ENCODE measurements around the gene FDXACB1. TPM values are rescaled to one million over a fixed set of nuclear protein-coding genes. Genes with fewer than 3 reads are reported as not detected.

Gene FDXACB1
- total RNA-seq, 1 donor from 2014 or later: 1.6 TPM

DNA sequence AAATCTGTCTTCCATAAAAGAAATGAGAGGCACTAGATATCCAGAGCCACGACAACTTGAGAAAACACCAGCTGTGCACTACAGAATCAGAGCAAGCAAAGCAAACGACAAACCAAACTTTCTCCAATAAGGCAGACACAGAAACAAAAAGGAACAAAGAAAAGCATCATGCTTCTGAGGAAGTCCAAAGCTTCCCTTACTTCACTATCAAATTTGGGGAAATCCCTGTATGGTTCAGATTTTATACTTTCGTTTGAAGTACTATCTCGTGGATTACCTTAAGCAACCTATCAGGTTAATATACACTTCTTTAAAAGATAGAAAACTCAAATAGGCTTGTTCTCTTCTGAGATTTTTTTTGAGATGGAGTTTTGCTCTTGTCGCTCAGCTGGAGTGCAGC is 35.3 kb downstream of the FDXACB1 start:
- peaks cover 34% of the 10 kb centered on the region for H3K4me1 Mint-ChIP-seq (ENCODE audit: low read depth)
- H3K27me3 Mint-ChIP-seq (ENCODE audit: low read depth): no peaks in the 10 kb centered on the region
- DNase-seq (ENCODE audit: low spot score): no peak
- H3K36me3 Mint-ChIP-seq (ENCODE audit: low read depth): peaks cover 6% of the 10 kb centered on the region
- TF ChIP-seq, protein P1, sequence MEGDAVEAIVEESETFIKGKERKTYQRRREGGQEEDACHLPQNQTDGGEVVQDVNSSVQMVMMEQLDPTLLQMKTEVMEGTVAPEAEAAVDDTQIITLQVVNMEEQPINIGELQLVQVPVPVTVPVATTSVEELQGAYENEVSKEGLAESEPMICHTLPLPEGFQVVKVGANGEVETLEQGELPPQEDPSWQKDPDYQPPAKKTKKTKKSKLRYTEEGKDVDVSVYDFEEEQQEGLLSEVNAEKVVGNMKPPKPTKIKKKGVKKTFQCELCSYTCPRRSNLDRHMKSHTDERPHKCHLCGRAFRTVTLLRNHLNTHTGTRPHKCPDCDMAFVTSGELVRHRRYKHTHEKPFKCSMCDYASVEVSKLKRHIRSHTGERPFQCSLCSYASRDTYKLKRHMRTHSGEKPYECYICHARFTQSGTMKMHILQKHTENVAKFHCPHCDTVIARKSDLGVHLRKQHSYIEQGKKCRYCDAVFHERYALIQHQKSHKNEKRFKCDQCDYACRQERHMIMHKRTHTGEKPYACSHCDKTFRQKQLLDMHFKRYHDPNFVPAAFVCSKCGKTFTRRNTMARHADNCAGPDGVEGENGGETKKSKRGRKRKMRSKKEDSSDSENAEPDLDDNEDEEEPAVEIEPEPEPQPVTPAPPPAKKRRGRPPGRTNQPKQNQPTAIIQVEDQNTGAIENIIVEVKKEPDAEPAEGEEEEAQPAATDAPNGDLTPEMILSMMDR (IDR thresholded peaks at IDR 0.05): no peak
- H3K27ac Mint-ChIP-seq (ENCODE audit: unreplicated experiment): no peak overlapping the region
- no peak overlapping the region for H3K4me3 Mint-ChIP-seq (ENCODE audit: unreplicated experiment)
- H3K9me3 Mint-ChIP-seq (ENCODE audit: low read depth): no peaks in the 10 kb centered on the region

DNA sequence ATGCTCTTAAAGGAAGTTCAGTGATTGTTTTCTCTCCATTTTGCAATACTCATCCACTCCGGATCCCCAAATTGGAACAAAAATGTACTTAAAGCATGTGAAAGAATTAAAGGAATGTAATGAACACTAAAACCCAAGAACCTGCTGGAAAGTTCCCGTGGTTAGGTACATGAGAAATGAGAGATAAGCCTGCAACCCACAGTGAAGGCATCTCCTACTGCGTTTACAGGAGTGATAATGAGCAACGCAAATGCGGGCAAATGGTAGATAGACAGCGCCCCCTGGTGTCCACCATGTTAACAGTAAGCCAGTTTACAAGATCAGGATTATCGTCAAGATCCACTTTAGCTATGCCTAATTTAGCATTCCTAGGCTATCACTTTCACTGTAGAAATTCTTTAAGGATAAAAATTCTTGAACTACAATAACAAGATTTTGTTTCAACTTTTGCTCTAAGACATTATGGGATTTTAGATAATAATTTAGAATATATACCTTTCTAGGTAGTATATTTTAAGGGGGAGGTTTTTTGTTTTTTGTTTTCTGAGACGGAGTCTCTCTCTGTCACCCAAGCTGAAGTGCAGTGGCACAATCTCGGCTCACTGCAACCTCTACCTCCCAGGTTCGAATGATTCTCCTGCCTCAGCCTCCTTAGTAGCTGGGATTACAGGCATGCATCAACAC is 37.5 kb downstream of the FDXACB1 start:
- TF ChIP-seq, protein P1 (IDR thresholded peaks at IDR 0.05): peak; percentile 97
- Mint-ChIP-seq H3K36me3 (ENCODE audit: low read depth) (peaks cover 14% of the 10 kb centered on the region), H3K4me3 (ENCODE audit: unreplicated experiment) (no peak overlapping the region), H3K27me3 (ENCODE audit: low read depth) (no peaks in the 10 kb centered on the region), H3K9me3 (ENCODE audit: low read depth) (no peaks in the 10 kb centered on the region), H3K4me1 (ENCODE audit: low read depth) (peaks cover 20% of the 10 kb centered on the region), H3K27ac (ENCODE audit: unreplicated experiment) (peak overlapping the region; percentile 69)
- no peak for DNase-seq (ENCODE audit: low spot score)

DNA sequence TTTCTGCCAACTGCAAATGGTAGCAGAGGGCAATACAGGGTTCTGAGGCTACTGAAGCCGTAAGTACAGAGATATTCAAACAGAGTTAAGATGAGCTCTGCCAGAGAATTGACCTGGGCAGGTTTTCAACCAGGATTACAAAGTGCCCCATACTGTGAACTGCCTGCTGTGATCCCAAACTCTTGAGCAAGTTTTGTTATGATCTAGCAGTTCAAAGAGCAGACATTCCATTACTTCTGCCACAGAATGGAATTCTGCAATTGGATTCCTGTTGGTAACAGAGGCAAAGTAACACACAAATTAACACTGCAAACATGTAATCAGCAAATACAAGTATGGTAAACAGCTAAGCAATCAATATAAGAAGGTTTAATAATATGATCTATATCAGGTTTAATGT is 38.8 kb downstream of the FDXACB1 start:
- DNase-seq (ENCODE audit: low spot score): no peak
- H3K27ac Mint-ChIP-seq (ENCODE audit: unreplicated experiment): no peak overlapping the region
- no peaks in the 10 kb centered on the region for H3K27me3 Mint-ChIP-seq (ENCODE audit: low read depth)
- H3K36me3 Mint-ChIP-seq (ENCODE audit: low read depth): peaks cover 22% of the 10 kb centered on the region
- TF ChIP-seq, protein P1 (IDR thresholded peaks at IDR 0.05): no peak
- no peak overlapping the region for H3K4me3 Mint-ChIP-seq (ENCODE audit: unreplicated experiment)
- peaks cover 17% of the 10 kb centered on the region for H3K4me1 Mint-ChIP-seq (ENCODE audit: low read depth)
- no peaks in the 10 kb centered on the region for H3K9me3 Mint-ChIP-seq (ENCODE audit: low read depth)

DNA sequence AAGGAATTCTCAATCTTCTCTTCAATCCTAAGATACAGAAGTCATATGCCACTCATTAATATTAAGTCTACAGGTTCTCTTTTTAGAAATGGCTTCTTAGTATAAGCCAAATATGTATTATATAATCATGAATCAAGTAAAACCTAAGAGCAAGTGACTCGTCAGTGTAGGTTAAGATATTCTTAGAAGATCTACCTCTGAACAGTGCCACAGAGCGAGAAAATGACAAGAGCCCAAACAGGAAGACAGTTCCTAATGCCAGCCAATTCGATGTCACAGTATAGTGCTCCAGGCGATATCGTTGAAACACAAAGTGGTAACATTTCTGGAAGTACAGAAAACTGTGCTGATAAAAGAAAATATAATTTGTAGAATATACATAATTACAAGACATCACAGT is 40.9 kb downstream of the FDXACB1 start:
- no peak for DNase-seq (ENCODE audit: low spot score)
- Mint-ChIP-seq H3K4me3 (ENCODE audit: unreplicated experiment) (no peak overlapping the region), H3K9me3 (ENCODE audit: low read depth) (no peaks in the 10 kb centered on the region), H3K4me1 (ENCODE audit: low read depth) (peaks cover 17% of the 10 kb centered on the region), H3K27ac (ENCODE audit: unreplicated experiment) (no peak overlapping the region), H3K36me3 (ENCODE audit: low read depth) (peaks cover 17% of the 10 kb centered on the region), H3K27me3 (ENCODE audit: low read depth) (no peaks in the 10 kb centered on the region)
- TF ChIP-seq, protein P1 (IDR thresholded peaks at IDR 0.05): no peak

DNA sequence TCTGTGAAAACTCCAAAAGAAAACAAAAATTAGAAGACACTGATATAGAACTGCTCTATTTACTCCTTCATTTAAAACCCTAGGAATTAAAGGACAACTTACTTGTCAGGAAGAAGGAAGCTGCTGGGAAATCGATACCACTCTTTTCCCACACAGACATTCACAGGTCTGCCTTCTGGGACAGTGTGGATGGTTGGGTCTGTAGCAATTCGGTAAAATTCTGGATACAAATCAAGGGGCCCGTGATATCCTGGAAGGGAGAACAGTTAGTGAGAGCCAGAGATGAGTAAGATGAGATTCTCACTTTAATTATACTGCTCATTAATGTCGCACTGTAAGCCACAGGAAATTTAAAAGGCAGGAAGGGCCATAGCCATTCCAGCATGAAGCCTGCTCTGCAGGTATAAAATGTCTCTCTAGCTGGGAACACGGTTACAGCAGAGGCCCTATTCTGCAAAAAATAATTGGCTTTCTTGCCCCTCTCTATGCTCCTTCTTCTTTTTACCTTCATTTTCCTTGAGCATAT is 41.5 kb downstream of the FDXACB1 start:
- H3K27me3 Mint-ChIP-seq (ENCODE audit: low read depth): no peaks in the 10 kb centered on the region
- H3K27ac Mint-ChIP-seq (ENCODE audit: unreplicated experiment): no peak overlapping the region
- no peak overlapping the region for H3K4me3 Mint-ChIP-seq (ENCODE audit: unreplicated experiment)
- DNase-seq (ENCODE audit: low spot score): no peak
- H3K36me3 Mint-ChIP-seq (ENCODE audit: low read depth): peaks cover 17% of the 10 kb centered on the region
- H3K9me3 Mint-ChIP-seq (ENCODE audit: low read depth): no peaks in the 10 kb centered on the region
- H3K4me1 Mint-ChIP-seq (ENCODE audit: low read depth): peaks cover 17% of the 10 kb centered on the region
- TF ChIP-seq, protein P1 (IDR thresholded peaks at IDR 0.05): no peak
